GM19455 (cell line): ENCODE data around the gene SIX5.
"Not testable (repeated sequence)": the region's sequence is repeated elsewhere in the genome, so short reads cannot be mapped to it uniquely, and the experiment has no call there.

Experiments
- ATAC-seq: cut with Tn5 transposase; IDR thresholded peaks from one replicate; pipeline ENCODE4 v1.9.1; 2021; ENCODE audit not compliant: unreplicated experiment

The SIX5 gene

GRCh38 chr19:45761714-45762113 lies 7.3 kb downstream of the SIX5 start:
- no peak for ATAC-seq

GRCh38 chr19:45758921-45759320 lies 10.1 kb downstream of the SIX5 start:
- ATAC-seq, result no peak

GRCh38 chr19:45757695-45758094 lies 11.4 kb downstream of the SIX5 start:
- ATAC-seq, result no peak

- ATAC-seq, result no peak
Measured at GRCh38 chr19:45754323-45754722, 14.7 kb downstream of the SIX5 start.

GRCh38 chr19:45753548-45753947 lies 15.5 kb downstream of the SIX5 start:
- no peak for ATAC-seq

- no peak for ATAC-seq
Measured at GRCh38 chr19:45752639-45753038, 16.4 kb downstream of the SIX5 start.

GRCh38 chr19:45751483-45751882 lies 17.6 kb downstream of the SIX5 start:
- not testable (repeated sequence) for ATAC-seq

GRCh38 chr19:45747513-45747912 lies 21.5 kb downstream of the SIX5 start:
- ATAC-seq, result no peak

- ATAC-seq, result no peak
Measured at GRCh38 chr19:45746866-45747265, 22.2 kb downstream of the SIX5 start.

- ATAC-seq, result no peak
Measured at GRCh38 chr19:45745606-45746005, 23.4 kb downstream of the SIX5 start.

GRCh38 chr19:45742969-45743368 lies 26.1 kb downstream of the SIX5 start:
- ATAC-seq, result no peak

- no peak for ATAC-seq
Measured at GRCh38 chr19:45739498-45740439, 29.3 kb downstream of the SIX5 start.

GRCh38 chr19:45733160-45733810 lies 35.8 kb downstream of the SIX5 start, which contains the start of gene MEIOSIN:
Gene MEIOSIN, plus strand, starts transcription at chr19:45733439. Its CDS starts 1,938 bp downstream, at chr19:45735377.
- no peak for ATAC-seq

GRCh38 chr19:45730368-45731288 lies 38.4 kb downstream of the SIX5 start, which contains the start of gene FBXO46:
Gene FBXO46, minus strand, starts transcription at chr19:45730896. Its CDS starts 17,401 bp downstream, at chr19:45713495.
- peak; percentile 80 for ATAC-seq

- ATAC-seq, result no peak
Measured at GRCh38 chr19:45729800-45730290, 39.2 kb downstream of the SIX5 start.

- not testable (repeated sequence) for ATAC-seq
Measured at GRCh38 chr19:45728683-45729082, 40.4 kb downstream of the SIX5 start.

GRCh38 chr19:45720065-45720464 lies 49.0 kb downstream of the SIX5 start:
- ATAC-seq, result not testable (repeated sequence)

GRCh38 chr19:45717983-45718650 lies 50.9 kb downstream of the SIX5 start:
- ATAC-seq, result no peak

- ATAC-seq, result peak; percentile 91
Measured at GRCh38 chr19:45717131-45717982, 51.7 kb downstream of the SIX5 start.
